ENCODE measurements around the gene PLPP3.

DNA sequence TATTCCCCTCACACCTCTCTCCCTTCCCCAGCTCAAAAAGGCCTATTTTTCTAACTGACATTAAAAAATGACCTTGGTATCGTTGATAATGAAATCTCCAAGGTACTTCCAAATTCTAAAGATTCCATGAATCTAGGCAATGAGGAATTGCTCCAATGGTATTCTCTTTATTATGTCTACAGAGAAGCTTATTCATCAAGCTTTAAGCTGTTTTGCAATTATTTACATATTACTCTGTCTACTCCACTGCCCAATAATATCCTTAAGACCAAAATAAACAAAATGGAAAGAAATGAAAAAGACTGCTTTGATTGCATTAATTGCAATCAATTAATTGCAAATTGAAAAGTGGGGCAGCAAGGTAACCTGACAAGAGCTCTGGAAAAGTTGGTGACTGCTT is 7.9 kb downstream of the PLPP3 start:
- TF ChIP-seq ELF1 (IDR thresholded peaks at IDR 0.05), result no peak
- TF ChIP-seq, protein P1, sequence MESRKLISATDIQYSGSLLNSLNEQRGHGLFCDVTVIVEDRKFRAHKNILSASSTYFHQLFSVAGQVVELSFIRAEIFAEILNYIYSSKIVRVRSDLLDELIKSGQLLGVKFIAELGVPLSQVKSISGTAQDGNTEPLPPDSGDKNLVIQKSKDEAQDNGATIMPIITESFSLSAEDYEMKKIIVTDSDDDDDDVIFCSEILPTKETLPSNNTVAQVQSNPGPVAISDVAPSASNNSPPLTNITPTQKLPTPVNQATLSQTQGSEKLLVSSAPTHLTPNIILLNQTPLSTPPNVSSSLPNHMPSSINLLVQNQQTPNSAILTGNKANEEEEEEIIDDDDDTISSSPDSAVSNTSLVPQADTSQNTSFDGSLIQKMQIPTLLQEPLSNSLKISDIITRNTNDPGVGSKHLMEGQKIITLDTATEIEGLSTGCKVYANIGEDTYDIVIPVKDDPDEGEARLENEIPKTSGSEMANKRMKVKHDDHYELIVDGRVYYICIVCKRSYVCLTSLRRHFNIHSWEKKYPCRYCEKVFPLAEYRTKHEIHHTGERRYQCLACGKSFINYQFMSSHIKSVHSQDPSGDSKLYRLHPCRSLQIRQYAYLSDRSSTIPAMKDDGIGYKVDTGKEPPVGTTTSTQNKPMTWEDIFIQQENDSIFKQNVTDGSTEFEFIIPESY (IDR thresholded peaks at IDR 0.05; ENCODE audit: borderline replicate concordance, low read depth), result no peak
- TF ChIP-seq, protein P2, sequence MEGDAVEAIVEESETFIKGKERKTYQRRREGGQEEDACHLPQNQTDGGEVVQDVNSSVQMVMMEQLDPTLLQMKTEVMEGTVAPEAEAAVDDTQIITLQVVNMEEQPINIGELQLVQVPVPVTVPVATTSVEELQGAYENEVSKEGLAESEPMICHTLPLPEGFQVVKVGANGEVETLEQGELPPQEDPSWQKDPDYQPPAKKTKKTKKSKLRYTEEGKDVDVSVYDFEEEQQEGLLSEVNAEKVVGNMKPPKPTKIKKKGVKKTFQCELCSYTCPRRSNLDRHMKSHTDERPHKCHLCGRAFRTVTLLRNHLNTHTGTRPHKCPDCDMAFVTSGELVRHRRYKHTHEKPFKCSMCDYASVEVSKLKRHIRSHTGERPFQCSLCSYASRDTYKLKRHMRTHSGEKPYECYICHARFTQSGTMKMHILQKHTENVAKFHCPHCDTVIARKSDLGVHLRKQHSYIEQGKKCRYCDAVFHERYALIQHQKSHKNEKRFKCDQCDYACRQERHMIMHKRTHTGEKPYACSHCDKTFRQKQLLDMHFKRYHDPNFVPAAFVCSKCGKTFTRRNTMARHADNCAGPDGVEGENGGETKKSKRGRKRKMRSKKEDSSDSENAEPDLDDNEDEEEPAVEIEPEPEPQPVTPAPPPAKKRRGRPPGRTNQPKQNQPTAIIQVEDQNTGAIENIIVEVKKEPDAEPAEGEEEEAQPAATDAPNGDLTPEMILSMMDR (IDR thresholded peaks at IDR 0.05), result no peak
- TF ChIP-seq RAD21 (IDR thresholded peaks at IDR 0.05; ENCODE audit: low read length), result no peak
- no peak for TF ChIP-seq POLR2AphosphoS5 (IDR thresholded peaks at IDR 0.05; ENCODE audit: low read depth, low read length)
- TF ChIP-seq, protein P3, sequence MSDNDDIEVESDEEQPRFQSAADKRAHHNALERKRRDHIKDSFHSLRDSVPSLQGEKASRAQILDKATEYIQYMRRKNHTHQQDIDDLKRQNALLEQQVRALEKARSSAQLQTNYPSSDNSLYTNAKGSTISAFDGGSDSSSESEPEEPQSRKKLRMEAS (IDR thresholded peaks at IDR 0.05; ENCODE audit: low read depth), result no peak
- no peak for TF ChIP-seq YY1 (IDR thresholded peaks at IDR 0.05; ENCODE audit: low read depth)
- no peak for TF ChIP-seq RCOR1 (IDR thresholded peaks at IDR 0.05; ENCODE audit: low read length)
- TF ChIP-seq TAF1 (IDR thresholded peaks at IDR 0.05; ENCODE audit: borderline replicate concordance, low read depth, low read length), result no peak
- TF ChIP-seq, protein P4, sequence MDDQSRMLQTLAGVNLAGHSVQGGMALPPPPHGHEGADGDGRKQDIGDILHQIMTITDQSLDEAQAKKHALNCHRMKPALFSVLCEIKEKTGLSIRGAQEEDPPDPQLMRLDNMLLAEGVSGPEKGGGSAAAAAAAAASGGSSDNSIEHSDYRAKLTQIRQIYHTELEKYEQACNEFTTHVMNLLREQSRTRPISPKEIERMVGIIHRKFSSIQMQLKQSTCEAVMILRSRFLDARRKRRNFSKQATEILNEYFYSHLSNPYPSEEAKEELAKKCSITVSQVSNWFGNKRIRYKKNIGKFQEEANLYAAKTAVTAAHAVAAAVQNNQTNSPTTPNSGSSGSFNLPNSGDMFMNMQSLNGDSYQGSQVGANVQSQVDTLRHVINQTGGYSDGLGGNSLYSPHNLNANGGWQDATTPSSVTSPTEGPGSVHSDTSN (IDR thresholded peaks at IDR 0.05), result no peak
- TF ChIP-seq CHD2 (IDR thresholded peaks at IDR 0.05; ENCODE audit: low read length, partially characterized antibody), result no peak

Measured in SK-N-SH (cell line).